NK-92 (cell line): Measurements from ENCODE around the gene CLRN2.
"Not testable (repeated sequence)": the region's sequence is repeated elsewhere in the genome, so short reads cannot be mapped to it uniquely, and the experiment has no call there.

Source experiments
- DNase-seq: peaks from one replicate; lab custom pipeline; 2025; ENCODE audit not compliant: unreplicated experiment; lab: John Stamatoyannopoulos, UW

The CLRN2 gene

DNA sequence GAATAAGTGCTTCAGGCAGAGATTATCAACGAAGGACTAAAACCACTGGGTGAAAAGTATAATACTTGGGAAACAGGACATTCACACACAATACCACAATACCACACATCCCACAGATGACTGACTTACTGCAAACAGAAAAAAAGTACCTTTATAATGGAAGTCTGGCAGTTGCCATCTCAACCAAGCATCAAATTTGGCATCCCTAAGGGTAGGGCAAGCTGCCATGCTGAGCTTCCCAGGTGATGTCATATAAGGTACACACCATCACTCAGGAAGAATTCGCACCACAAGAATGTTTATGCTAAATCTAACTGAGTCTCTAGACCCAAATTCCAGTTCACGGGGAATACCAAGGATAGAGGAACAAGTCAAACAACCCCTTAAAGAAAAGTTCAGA lies 12.2 kb upstream of the CLRN2 start:
- DNase-seq = no peak

DNA sequence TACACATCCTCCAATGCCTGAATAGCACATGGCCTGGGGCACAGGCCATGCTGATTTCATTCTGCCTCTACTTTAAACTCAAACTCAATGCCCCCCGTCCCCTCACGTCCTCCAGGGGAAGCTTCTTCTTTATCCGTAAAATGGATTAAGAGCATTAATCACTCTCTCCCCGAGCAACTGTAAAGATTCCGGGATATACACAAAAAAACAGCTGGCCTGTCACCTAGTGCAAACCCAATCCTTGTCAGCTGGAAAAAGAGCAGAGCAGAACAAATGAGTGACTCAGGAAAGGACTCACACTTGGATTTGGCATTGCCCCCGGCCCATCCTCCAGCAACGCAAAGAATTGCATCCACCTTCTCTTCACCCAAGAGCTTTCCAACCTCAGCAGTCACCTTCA lies 10.9 kb upstream of the CLRN2 start:
- DNase-seq = no peak

DNA sequence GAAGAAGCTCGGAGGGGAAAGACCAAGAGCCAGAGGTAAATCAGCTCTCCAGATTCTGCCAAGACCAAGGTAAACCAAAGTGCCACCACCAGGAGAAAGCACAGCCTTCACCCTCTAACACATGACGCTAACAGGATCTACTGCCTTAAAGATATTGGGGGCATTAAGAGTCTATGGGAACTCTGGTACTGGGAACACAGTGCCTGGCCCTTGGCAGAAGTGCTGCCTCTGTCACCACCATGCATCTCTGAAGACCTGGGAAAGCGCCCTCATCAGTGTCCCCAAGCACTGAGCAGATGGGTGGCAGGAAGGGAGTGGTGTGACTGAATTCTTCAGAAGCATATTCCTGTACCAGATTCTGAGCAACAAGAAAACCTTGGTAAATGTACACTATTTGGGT lies 4.4 kb upstream of the CLRN2 start:
- DNase-seq = no peak

DNA sequence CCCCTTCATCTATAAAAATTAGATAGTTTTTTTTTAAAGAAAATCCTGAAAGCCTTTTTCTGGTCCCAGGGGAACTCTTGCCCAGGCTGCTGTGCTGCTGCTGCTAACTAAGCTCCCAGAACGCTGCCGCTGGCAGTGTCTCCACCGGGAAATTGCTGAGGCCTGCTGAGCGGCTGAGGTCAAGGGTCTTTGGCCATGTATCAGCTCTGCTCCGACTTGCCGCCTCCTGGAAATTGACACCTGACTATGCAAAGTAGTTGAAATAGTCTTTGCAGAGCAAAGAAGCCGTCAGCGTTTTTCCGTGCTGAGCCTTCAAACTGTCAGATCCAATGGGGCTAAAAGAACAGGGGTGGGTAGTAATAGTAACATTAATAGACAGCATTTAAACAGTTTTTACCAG lies 3.9 kb upstream of the CLRN2 start:
- DNase-seq = no peak

DNA sequence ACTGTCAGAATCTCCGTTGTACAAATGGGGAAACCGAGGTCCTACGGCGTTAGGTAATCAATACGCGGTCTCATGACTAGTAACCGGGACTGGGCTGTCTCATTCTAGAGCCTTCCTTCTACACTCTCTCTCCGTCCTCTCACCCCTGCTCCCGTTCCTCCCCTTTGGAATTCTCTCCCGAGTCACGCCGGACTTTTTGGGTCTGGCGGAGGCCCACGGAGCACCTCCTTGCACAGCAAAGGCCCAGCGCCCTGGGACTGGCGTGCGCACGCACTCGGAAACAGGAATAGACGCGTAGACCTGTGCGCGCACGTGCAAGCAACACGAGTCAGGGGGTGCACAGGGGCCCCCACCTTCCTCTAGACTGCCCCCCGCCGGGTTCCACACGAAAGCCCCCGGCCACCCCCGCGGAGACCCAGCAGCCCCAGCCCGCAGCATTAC lies 3.4 kb upstream of the CLRN2 start:
- DNase-seq = no peak

DNA sequence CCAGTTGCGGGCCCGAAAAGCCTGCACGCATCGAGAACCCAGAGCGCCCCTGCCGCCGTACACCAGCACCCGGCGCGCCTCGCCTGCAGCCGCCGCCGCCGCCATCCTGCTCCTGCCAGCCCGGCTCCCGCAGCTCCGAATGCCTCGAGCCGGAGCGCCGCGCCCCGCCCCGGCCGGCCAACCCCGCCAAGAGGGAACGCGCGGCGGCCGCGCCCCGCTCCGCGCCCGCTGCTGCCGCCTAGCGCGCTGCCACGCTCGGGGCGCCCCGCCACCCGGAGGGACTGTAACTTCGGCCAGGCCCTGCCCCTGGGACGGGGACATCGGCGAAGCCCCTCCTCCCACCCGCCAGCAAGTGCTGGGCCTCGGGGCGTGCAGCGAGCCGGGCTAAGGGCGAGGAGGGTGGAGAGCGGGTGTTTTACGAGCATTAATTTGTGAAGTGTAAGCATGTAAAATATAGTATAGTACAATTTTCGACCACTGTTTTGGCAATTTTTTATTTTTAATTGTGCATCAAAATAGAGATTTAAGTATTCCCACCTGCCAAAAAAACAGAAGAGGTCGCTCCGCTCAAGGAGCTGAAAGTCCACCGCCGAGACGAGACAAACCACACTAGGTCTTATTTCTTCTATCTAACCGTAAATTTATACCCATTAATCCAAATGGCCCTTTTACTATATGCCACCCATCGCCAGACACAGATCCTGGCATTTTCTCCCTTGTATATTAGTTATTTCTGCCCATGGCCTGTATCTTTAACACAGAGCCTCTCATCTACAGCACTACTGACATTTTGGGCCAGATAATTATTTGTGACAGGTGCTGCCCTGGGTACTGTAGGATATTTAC lies 2.8 kb upstream of the CLRN2 start, which contains the start of gene QDPR:
Gene QDPR, minus strand, starts transcription at position 141 of the 846 bp plus-strand sequence. Its CDS starts 36 bp downstream, at position 105.
- DNase-seq = no peak

DNA sequence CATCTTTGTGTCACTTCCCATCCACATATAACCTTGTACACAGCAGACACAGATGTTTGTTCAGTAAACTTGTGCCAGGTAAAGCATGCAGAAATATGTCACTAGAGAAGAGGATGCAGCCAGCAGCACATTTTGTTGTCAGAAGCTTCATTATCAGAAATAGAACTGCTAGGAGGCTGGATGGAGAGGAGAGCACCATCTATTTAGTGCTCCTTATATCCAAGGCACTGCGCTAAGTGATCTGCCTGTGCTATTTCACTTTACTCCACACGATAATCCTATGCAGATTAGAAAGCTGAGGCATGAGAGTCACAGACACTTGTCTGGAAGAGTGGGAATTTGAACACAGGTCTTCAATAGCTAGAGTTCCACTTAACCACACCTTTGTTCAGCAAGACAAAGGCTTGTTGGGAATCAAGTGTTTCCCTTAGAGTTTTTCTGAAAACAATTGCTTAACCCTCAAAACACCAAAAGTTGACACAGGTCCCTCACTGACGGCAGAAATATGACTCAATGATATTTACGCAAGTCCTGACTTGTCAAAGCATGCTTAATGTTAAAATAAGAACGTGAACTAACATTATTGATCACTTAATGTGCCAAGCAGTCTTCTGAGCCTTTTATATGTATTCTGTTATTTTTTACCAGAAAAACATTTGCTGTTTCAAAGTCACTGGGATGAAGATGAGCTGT lies 1.8 kb upstream of the CLRN2 start:
- DNase-seq = no peak

DNA sequence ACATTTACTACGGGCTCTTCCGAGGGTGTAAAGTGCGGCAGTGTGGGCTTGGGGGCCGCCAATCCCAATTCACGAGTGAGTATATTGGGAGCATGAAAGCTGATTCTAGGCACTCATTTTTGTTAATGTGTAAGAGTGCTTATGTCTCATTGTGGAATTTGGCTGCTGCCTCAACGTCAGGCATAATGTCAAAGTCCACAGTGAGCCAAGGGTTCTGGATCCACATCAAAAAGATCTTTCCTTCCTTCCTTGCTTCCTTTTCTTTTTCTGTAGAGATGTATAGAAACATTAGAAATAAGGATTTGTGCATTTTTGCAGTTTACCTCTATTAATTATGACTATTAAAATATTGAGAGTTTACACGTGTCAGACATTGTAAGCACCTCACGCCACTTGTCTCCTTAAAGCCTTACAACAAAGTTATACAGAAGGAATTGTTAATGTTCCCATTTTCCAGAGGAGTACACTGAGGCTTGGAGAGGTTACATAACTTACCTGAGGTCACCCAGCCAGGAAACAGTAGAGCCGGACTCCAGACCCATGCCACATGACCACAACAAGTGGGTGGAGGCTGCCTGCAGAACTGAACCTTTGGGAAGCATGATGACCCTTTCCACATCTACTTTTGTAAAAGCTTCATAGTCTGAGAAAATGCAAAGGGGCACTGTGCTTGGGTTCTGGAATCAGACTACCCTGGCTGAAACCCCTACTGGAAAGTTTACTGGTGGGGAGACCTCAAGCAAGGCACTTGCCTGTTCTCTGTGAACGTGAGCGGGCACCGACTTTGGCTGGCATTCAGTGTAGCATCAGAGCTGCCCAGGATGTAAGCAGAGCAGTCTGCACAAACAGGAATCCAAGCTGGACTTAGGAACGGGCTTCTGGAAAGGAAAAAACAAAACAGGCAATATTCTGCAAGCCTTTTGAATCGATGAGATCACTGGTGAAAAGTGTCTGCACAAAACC lies 761 bp downstream of the CLRN2 start:
- no peak for DNase-seq

DNA sequence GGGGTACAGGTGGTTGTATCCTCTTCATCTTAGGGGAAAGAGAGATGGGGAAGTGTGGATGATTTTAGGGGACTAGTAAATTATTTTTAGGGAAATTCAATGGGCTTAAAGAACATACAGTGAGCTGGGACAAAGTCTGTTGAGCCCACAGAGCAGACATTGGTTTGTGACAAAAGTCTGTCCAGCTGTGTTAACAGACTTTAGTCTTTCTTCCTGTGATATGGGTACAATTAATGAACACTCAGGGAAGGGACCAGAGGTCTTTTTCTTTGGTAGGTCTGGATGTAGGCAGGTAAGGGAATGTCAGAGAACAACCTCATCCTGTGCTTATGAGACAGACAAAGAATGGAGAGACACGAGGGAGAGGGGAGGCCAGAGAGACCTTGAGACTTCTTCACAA lies 2.0 kb downstream of the CLRN2 start:
- DNase-seq = no peak

DNA sequence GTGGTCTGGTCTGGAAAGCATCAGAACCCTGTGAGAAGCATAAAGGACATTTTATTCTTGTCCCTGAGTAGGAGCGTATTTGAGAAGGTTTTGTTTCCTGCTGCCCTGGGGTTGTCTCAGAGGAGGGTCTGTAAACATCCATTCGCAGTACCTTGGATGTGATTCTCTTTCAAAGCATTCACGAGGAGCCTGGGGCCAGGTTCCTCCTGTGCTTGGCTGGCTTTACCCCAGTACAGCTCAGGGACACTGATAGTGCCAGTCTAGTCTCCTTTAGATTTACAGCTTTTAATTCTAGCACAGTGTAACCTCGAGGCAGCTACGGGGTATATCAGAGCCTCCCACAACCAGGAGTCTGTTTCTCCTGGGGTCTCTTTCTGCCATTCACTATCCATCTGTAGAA lies 2.7 kb downstream of the CLRN2 start:
- no peak for DNase-seq

DNA sequence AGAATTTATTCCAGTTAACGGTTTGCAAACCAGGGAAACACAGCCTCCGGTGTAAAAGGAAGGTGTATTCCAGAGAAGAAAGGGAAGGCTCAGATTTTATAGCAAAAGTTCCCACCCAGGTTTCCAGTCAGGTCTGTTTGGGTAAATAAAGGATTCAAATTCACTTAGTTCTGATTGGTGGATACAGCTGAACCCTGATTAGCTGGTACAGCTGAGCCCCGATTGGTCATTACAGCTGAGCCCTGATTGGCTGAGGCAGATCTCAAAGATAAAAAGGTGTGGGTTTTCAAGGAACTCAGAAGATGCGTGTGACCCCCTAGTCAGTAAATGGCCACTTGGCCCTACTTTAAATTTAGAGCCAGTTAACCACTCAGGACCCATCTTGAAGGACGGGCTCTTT lies 6.6 kb downstream of the CLRN2 start:
- no peak for DNase-seq

DNA sequence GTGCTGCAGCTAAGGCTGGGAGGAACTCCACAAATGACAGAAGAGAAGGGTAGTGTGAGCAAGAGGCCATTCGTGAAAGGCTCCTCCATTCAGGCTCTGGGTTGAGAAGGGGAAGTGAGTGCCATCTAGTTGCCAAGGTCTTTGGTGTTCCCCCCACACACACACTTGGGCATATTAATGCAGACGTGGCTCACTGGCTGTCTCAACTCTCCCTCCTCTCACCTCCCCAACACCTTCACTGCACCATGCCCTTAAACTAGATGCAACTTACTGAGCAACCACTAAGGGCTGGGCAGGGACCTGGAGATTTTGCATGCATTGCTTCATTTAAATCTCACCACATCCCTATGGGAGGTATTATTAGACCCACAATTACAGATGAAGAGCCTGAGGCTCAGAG lies 8.7 kb downstream of the CLRN2 start:
- DNase-seq = no peak

DNA sequence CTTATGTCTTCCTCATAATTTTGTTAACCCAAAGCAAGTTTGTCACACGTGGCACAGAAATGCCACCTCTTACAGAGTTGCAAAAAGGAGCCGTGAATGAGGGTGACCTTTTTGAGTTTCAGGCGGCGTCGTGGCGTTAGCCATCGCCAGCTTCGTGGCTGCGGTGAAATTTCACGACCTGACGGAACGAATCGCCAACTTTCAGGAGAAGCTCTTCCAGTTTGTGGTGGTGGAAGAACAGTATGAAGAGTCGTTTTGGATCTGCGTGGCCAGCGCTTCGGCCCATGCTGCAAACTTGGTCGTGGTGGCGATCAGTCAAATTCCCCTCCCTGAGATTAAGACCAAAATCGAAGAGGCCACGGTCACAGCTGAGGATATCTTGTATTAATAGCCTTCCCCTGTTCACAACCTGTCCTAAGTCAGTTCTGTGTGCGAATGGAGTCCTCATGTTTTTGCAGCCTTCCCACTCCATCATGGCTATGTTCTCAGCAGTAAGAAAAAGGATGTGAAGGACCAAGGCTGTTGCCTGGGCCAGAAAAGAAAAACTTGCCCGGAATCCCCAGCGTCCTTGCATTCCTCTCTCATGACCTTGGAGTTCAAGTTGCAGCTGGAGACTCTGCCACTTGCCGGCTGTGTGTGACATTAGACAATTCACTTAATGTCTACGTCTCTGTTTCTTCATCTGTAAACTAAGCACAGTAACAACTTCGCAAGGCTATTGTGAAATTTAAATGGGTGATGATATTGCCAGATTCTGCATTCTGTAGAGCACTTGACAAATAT lies 11.9 kb downstream of the CLRN2 start:
- DNase-seq = no peak

DNA sequence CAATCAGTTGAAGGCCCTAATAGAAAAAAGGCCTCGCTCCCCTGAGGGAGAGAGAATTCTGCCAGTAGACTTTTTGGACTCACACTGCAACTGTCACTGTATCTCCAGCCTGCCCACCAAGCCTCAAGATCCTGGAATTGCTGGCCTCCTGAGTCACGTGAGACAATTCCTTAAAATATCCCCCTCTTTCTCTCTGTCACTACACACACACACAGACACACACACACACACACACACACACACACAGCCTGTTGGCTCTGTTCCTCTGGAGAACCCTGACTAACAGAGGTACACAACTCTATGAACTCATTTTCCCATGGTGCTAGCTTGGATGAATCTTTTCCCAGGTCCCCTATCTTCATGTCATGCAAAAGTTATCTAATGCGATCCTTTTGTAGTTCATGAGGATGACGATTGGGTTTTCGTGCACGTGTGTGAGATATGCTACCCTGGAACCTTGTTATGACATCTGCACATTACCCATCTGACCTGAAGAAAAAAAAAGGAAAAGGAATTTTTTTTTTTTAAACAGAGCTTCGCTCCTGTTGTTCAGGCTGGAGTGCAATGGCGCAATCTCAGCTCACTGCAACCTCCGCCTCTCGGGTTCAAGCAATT lies 13.7 kb downstream of the CLRN2 start:
- no peak for DNase-seq

DNA sequence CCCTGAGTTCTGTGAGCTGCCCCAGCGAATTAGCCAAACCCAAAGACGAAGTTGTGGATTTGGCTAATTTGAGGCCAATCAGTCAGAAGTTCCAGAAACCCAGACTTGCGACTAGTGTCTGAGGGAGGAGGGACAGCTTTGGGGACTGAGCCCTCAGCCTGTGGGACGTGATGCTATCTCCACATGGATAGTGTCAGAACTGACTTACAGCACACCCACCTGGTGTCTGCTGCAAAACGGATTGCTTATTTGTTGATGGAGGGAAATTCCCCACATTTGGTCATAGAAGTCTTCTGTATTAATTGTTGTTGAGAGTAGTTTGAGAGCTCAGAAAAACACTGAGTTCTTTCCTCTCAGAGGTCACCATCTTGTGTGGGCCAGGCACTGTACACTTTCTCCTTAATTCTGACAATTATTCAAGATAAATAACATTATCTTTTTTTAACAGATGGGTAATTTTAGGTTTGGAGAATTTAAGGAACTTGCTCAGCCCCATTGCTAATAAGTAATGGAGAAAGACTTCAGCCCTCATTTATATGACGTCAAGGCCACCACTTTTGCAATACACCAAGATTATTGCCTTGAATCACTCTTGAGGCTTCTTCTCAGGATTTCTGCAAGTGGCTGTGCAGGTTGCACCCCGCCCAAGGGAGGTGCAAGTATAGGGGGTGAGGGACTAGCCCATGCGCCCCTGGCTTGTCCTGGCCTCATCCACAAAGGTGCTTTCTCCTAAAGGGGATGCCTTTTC lies 16.7 kb downstream of the CLRN2 start:
- no peak for DNase-seq

DNA sequence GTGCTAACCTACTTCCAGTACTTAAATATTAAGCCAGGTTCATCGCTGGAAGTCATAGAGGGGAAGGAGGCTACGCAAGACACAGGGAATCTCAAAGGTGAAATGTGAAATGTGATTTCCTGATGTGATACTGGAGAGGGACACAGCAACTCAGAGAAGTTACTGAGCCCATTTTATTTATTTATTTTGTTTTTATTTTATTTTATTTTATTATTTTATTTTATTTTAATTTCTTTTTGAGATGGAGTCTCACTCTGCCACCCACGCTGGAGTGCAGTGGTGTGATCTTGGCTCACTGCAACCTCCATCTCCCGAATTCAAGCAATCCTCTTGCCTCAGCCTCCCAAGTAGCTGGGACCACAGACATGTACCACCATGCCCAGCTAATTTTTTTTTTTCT lies 19.7 kb downstream of the CLRN2 start:
- DNase-seq = no peak

DNA sequence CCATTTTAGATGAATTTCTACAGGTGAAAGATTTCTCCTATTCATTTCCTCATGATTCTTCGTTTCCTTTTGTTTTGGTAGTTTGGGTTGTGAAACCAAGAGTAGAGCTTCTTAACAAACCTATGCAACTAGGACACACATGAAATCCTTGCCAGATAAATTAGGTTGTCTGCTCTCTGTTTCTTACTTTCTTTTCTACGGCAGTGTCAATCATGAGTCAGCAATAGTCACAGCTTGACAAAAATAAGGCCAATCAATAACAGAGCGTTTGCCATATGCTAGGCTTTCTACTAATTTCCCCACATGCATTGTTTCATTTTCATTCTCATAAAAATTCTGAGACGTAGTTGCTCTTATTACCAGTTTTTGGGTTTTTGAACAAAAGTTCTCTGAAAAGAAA lies 20.3 kb downstream of the CLRN2 start:
- no peak for DNase-seq

DNA sequence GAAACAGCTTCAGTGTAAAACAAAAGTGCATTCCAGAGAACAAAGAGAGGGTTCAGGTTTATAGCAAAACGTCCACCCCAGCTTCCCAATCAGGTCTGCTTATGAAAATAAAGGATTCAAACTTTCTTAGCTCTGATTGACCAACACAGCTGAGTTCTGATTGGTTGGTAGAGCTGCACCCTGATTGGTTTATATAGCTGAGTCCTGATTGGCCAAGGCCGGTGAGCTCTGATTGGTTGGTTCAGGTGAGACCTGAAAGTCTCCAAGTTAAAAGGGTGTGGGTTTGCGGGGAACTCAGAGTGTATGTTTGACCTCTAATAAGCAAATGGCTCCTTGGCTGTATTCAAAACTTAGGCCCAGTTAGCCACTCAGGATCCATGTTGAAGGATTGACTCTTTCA lies 20.9 kb downstream of the CLRN2 start:
- no peak for DNase-seq

DNA sequence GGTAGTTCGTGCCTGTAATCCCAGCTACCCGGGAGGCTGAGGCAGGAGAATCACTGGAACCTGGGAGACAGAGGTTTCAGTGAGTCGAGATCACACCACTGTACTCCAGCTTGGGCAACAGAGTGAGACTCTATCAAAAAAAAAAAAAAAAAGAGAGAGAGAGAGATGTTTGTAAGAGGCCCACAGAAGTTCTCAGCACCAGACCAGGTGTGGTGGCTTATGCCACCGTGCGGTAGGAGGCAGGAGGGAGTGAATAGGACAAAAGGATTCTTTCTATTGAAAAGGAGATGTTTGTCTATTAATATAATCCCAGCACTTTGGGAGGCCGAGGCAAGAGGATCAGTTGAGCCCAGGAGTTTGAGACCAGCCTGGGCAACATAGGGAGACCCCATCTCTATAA lies 22.1 kb downstream of the CLRN2 start:
- not testable (repeated sequence) for DNase-seq
